ENCODE data around the gene RNF212. TPM values are rescaled to one million over a fixed set of nuclear protein-coding genes. Genes with fewer than 3 reads are reported as not detected.

Gene RNF212
- polyA plus RNA-seq, 2 of the 4 experiments (the other 2 are of a cell fraction) = 3.0 TPM

DNA sequence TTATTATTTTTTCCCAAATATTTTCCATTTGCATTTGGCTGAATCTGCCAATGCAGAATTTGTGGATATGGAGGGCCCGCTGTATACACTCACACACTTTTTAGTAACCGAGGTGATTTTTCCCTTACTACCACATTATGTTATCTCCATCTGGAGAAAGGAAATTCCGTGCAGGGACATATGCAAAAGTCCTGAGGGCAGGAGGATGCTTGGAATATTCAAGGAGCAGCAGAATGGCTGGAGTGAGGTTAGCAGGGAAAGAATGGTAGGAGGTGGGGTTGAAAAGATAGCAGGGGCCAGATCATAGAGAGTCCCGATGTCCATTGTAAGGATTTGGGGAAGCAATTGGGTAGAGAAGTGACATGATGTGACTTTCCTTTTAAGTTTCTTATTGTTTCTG lies 11.5 kb upstream of the RNF212 start:
- ATAC-seq (no peak), DNase-seq (ENCODE audit: low read depth in 1 of 2, low spot score in 1 of 2) (no peak), FAIRE-seq (no peak)
- no peak overlapping the region for H3K4me2 ChIP-seq
- POLR2A ChIA-PET = no interaction called here
- CTCF ChIA-PET = no interaction called here
- H3K4me1 ChIP-seq = no peaks in the 10 kb centered on the region
- no peak overlapping the region for H3K4me3 ChIP-seq
- H3K27ac ChIP-seq = no peak overlapping the region
- no peaks in the 10 kb centered on the region for H3K9me3 ChIP-seq
- TF ChIP-seq FOSL2 (IDR thresholded peaks at IDR 0.05) (no peak), FOSL2 (CRISPR knock-in tag; IDR thresholded peaks at IDR 0.05) (no peak), GATA3 (IDR thresholded peaks at IDR 0.05; ENCODE audit: borderline replicate concordance) (no peak), NR3C1 (IDR thresholded peaks at IDR 0.05) (no peak), PBX3 (IDR thresholded peaks at IDR 0.05) (no peak), EHF (CRISPR knock-in tag; IDR thresholded peaks at IDR 0.05) (no peak), RARB (CRISPR knock-in tag; IDR thresholded peaks at IDR 0.05) (no peak), CBX2 (IDR thresholded peaks at IDR 0.05; ENCODE audit: borderline replicate concordance, low read depth) (no peak), CBX8 (IDR thresholded peaks at IDR 0.05) (no peak), HOXB13 (CRISPR knock-in tag; IDR thresholded peaks at IDR 0.05; ENCODE audit: low read depth) (no peak), ZSCAN20 (CRISPR knock-in tag; IDR thresholded peaks at IDR 0.05) (no peak), TP53 (CRISPR knock-in tag; IDR thresholded peaks at IDR 0.05) (no peak), NFE2L2 (conservative IDR thresholded peaks at IDR 0.05; ENCODE audit: low read length) (no peak)
- TF ChIP-seq, protein P1, sequence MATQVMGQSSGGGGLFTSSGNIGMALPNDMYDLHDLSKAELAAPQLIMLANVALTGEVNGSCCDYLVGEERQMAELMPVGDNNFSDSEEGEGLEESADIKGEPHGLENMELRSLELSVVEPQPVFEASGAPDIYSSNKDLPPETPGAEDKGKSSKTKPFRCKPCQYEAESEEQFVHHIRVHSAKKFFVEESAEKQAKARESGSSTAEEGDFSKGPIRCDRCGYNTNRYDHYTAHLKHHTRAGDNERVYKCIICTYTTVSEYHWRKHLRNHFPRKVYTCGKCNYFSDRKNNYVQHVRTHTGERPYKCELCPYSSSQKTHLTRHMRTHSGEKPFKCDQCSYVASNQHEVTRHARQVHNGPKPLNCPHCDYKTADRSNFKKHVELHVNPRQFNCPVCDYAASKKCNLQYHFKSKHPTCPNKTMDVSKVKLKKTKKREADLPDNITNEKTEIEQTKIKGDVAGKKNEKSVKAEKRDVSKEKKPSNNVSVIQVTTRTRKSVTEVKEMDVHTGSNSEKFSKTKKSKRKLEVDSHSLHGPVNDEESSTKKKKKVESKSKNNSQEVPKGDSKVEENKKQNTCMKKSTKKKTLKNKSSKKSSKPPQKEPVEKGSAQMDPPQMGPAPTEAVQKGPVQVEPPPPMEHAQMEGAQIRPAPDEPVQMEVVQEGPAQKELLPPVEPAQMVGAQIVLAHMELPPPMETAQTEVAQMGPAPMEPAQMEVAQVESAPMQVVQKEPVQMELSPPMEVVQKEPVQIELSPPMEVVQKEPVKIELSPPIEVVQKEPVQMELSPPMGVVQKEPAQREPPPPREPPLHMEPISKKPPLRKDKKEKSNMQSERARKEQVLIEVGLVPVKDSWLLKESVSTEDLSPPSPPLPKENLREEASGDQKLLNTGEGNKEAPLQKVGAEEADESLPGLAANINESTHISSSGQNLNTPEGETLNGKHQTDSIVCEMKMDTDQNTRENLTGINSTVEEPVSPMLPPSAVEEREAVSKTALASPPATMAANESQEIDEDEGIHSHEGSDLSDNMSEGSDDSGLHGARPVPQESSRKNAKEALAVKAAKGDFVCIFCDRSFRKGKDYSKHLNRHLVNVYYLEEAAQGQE (IDR thresholded peaks at IDR 0.05) = no peak
- 80% methylated on average over 4 of the region's 4 CpGs for WGBS (ENCODE audit: missing lambda C conversion rate)

- Histone ChIP-seq H3K4me1 (no peaks in the 10 kb centered on the region), H3K4me2 (no peak overlapping the region), H3K4me3 (no peak overlapping the region), H3K27ac (no peak overlapping the region), H3K9me3 (no peaks in the 10 kb centered on the region)
- TF ChIP-seq PBX3 (IDR thresholded peaks at IDR 0.05) (no peak), RARB (CRISPR knock-in tag; IDR thresholded peaks at IDR 0.05) (no peak), RAD21 (conservative IDR thresholded peaks at IDR 0.05 in 1 of 2, IDR thresholded peaks at IDR 0.05 in 1 of 2) (no peak), ZSCAN20 (CRISPR knock-in tag; IDR thresholded peaks at IDR 0.05) (no peak), CHD2 (IDR thresholded peaks at IDR 0.05; ENCODE audit: low read length, partially characterized antibody) (no peak), ELK1 (IDR thresholded peaks at IDR 0.05; ENCODE audit: low read depth, low read length) (no peak), FOSL2 (IDR thresholded peaks at IDR 0.05) (no peak), FOSL2 (CRISPR knock-in tag; IDR thresholded peaks at IDR 0.05) (no peak), ATOH8 (CRISPR knock-in tag; IDR thresholded peaks at IDR 0.05; ENCODE audit: low read depth) (no peak), RCOR1 (IDR thresholded peaks at IDR 0.05; ENCODE audit: low read depth, low read length) (no peak), HES2 (IDR thresholded peaks at IDR 0.05) (no peak), TP53 (CRISPR knock-in tag; IDR thresholded peaks at IDR 0.05) (no peak), KDM5A (IDR thresholded peaks at IDR 0.05) (no peak), MYC (IDR thresholded peaks at IDR 0.05; ENCODE audit: borderline replicate concordance, low read length) (no peak)
- CTCF ChIA-PET = interaction anchor here (1.8 kb wide), 1 partner anchor 8 kb away, joined by 11 read pairs; no protein-coding TSS in a partner anchor
- ATAC-seq = no peak
- 82% methylated on average over 3 of the region's 3 CpGs for WGBS (ENCODE audit: missing lambda C conversion rate)
- no peak for FAIRE-seq
- POLR2A ChIA-PET = no interaction called here
- no peak for DNase-seq (ENCODE audit: low read depth in 1 of 2, low spot score in 1 of 2)
Observed at GRCh38 chr4:1122505-1122904, 9.1 kb upstream of the RNF212 start.
